Measurements from ENCODE around the gene SNRPA.
"Not testable (repeated sequence)": the region's sequence is repeated elsewhere in the genome, so short reads cannot be mapped to it uniquely, and the experiment has no call there.

The SNRPA gene

GRCh38 chr19:40721936-40722661, 28.9 kb upstream of the SNRPA start:
- no peak for DNase-seq (ENCODE audit: low read depth)

GRCh38 chr19:40723661-40724254, 27.2 kb upstream of the SNRPA start:
- no peak for DNase-seq (ENCODE audit: low read depth)

GRCh38 chr19:40724315-40724714, 26.7 kb upstream of the SNRPA start:
- DNase-seq (ENCODE audit: low read depth) = no peak

GRCh38 chr19:40724855-40725254, 26.1 kb upstream of the SNRPA start:
- DNase-seq (ENCODE audit: low read depth) = no peak

GRCh38 chr19:40726279-40726678, 24.7 kb upstream of the SNRPA start:
- DNase-seq (ENCODE audit: low read depth) = no peak

GRCh38 chr19:40730065-40730464, 20.9 kb upstream of the SNRPA start:
- DNase-seq (ENCODE audit: low read depth) = not testable (repeated sequence)

- DNase-seq (ENCODE audit: low read depth) = not testable (repeated sequence)
These were observed 18.7 kb upstream of the SNRPA start for GRCh38 chr19:40732304-40732703.

- DNase-seq (ENCODE audit: low read depth) = no peak
These were observed 17.9 kb upstream of the SNRPA start for GRCh38 chr19:40733149-40733548.

- DNase-seq (ENCODE audit: low read depth) = no peak
These were observed 15.8 kb upstream of the SNRPA start for GRCh38 chr19:40735013-40735771.

- no peak for DNase-seq (ENCODE audit: low read depth)
These were observed 14.3 kb upstream of the SNRPA start for GRCh38 chr19:40736661-40737060.

GRCh38 chr19:40737102-40737644, 13.8 kb upstream of the SNRPA start:
- DNase-seq (ENCODE audit: low read depth) = no peak

GRCh38 chr19:40739030-40739839, 11.8 kb upstream of the SNRPA start:
- DNase-seq (ENCODE audit: low read depth) = no peak

- DNase-seq (ENCODE audit: low read depth) = no peak
These were observed 10.9 kb upstream of the SNRPA start for GRCh38 chr19:40739871-40740703.

GRCh38 chr19:40740747-40741146, 10.3 kb upstream of the SNRPA start:
- DNase-seq (ENCODE audit: low read depth) = no peak

GRCh38 chr19:40741527-40742390, 9.2 kb upstream of the SNRPA start:
- no peak for DNase-seq (ENCODE audit: low read depth)

GRCh38 chr19:40742477-40742876, 8.5 kb upstream of the SNRPA start:
- DNase-seq (ENCODE audit: low read depth) = no peak

- no peak for DNase-seq (ENCODE audit: low read depth)
These were observed 8.1 kb upstream of the SNRPA start for GRCh38 chr19:40742886-40743285.

GRCh38 chr19:40743926-40744325, 7.1 kb upstream of the SNRPA start:
- no peak for DNase-seq (ENCODE audit: low read depth)

- no peak for DNase-seq (ENCODE audit: low read depth)
These were observed 6.2 kb upstream of the SNRPA start for GRCh38 chr19:40744554-40745401.

Data from non-pigmented ciliary epithelial cell (primary cell).